IPS-18a (cell line): ENCODE measurements around the gene CNOT6.
"Not testable (repeated sequence)": the region's sequence is repeated elsewhere in the genome, so short reads cannot be mapped to it uniquely, and the experiment has no call there.

Source experiments
- H3K27ac ChIP-seq: one replicate; pipeline ENCODE4 v1.5.1; 2013; ENCODE audit warnings: low read length
- H3K27me3 ChIP-seq: one replicate; pipeline ENCODE4 v1.6.1; 2013; ENCODE audit warnings: mild to moderate bottlenecking, low read length; ENCODE audit not compliant: control insufficient read depth, insufficient read depth
- H3K36me3 ChIP-seq: one replicate; pipeline ENCODE4 v1.6.1; 2013; ENCODE audit warnings: low read depth, low read length; ENCODE audit not compliant: control insufficient read depth
- H3K4me1 ChIP-seq: one replicate; pipeline ENCODE4 v1.6.1; 2013; ENCODE audit warnings: low read depth, low read length; ENCODE audit not compliant: control insufficient read depth
- H3K4me3 ChIP-seq: one replicate; pipeline ENCODE4 v1.5.1; 2013; ENCODE audit warnings: low read length
- H3K9ac ChIP-seq: one replicate; pipeline ENCODE4 v1.6.1; 2013; ENCODE audit warnings: mild to moderate bottlenecking, low read length, moderate library complexity
- H3K9me3 ChIP-seq: one replicate; pipeline ENCODE4 v1.6.1; 2013; ENCODE audit warnings: low read depth, low read length; ENCODE audit not compliant: control insufficient read depth

Gene CNOT6

DNA sequence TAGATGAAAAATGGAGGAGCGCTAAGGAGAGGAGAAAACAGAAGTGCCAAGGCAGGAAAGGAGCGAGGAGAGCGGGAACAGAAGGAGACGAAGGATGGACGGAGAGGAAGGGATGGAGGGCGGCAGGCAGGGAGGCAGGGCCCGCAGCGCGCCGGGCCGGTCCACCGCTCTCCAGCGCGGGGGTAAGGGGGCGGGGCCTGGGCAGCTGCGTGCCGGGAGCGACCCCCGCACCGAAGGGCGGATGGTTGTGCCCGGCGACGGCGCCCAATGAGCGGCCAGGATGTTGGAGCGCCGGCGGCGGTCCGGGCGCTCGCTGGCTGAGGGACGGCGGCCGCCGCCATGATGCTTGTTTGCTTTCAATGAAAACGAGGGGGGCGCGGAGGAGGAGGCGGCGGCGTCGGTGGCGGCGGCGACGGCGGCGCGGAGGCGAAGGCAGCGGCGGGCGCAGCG lies at the start of gene CNOT6:
Gene CNOT6 (plus strand): TSS at position 320 of the 450 bp plus-strand sequence. CDS start 34,898 bp downstream, outside the sequence.
- H3K9ac ChIP-seq = peak within 1 kb of the TSS; percentile 80
- peak within 1 kb of the TSS; percentile 92 for H3K4me3 ChIP-seq
- no peak within 1 kb of the TSS for H3K27ac ChIP-seq

GRCh38 chr5:180454752-180455151 lies 39.4 kb upstream of the CNOT6 start:
- no peak overlapping the region for H3K4me3 ChIP-seq

More for the DNA sequence above, at the start of gene CNOT6:
- Histone ChIP-seq H3K36me3 (peaks cover 15% of the 10 kb centered on the region), H3K27me3 (no peaks in the 10 kb centered on the region), H3K9me3 (no peaks in the 10 kb centered on the region), H3K4me1 (peaks cover 13% of the 10 kb centered on the region)

GRCh38 chr5:180455872-180456271 lies 38.3 kb upstream of the CNOT6 start:
- Histone ChIP-seq H3K4me3 (no peak overlapping the region), H3K27ac (no peak overlapping the region), H3K9ac (no peak overlapping the region), H3K27me3 (no peaks in the 10 kb centered on the region), H3K4me1 (no peaks in the 10 kb centered on the region), H3K36me3 (no peaks in the 10 kb centered on the region), H3K9me3 (peaks cover 2% of the 10 kb centered on the region)

More at GRCh38 chr5:180454752-180455151, 39.4 kb upstream of the CNOT6 start:
- H3K9me3 ChIP-seq = peaks cover 2% of the 10 kb centered on the region
- H3K9ac ChIP-seq = no peak overlapping the region
- H3K4me1 ChIP-seq = no peaks in the 10 kb centered on the region
- no peak overlapping the region for H3K27ac ChIP-seq
- no peaks in the 10 kb centered on the region for H3K36me3 ChIP-seq
- H3K27me3 ChIP-seq = no peaks in the 10 kb centered on the region

DNA sequence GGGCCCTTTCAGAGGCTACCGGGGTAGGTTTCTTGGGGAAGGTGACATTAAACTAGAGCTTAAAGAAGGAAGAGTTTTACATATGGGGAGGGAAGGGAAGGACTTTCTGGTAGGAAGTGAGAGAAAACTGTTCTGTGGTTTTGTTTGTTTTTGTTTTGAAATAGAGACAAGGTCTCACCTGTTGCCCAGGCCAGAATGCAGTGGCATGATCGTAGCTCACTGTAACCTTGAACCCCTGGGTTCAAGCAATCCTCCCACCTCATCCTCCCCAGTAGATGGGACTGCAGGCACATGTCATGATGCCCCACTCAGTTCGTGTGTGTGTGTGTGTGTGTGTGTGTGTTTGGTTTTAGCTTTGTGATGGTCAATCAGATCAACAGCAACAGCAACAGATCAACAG lies 37.4 kb upstream of the CNOT6 start:
- Histone ChIP-seq H3K27ac (no peak overlapping the region), H3K4me1 (no peaks in the 10 kb centered on the region), H3K36me3 (no peaks in the 10 kb centered on the region), H3K9ac (no peak overlapping the region), H3K4me3 (no peak overlapping the region), H3K9me3 (peaks cover 2% of the 10 kb centered on the region), H3K27me3 (no peaks in the 10 kb centered on the region)

GRCh38 chr5:180458852-180459673 lies 35.1 kb upstream of the CNOT6 start:
- not testable (repeated sequence) for H3K27me3 ChIP-seq, H3K9me3 ChIP-seq

DNA sequence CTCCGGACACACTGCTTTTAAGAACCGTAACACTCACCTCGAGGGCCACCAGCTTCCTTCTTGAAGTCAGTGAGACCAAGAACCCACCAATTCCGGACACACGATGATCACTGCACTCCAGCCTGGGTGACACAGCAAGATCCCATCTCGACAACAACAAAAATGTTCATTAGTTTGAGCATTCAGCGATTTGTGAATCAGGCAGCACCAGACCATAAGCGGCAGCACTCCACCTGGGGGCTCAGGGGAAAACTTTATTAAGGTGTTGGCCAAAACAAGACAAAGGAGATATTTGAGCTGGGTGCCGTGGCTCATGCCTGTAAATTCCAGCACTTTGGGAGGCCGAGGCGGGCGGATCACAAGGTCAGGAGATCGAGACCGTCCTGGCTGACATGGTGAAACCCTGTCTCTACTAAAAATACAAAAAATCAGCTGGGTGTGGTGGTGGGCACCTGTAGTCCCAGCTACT lies 34.5 kb upstream of the CNOT6 start:
- not testable (repeated sequence) for H3K4me1 ChIP-seq, H3K36me3 ChIP-seq, H3K27ac ChIP-seq, H3K4me3 ChIP-seq, H3K9ac ChIP-seq, H3K27me3 ChIP-seq, H3K9me3 ChIP-seq

More at GRCh38 chr5:180458852-180459673, 35.1 kb upstream of the CNOT6 start:
- not testable (repeated sequence) for H3K9ac ChIP-seq, H3K27ac ChIP-seq, H3K4me1 ChIP-seq, H3K36me3 ChIP-seq, H3K4me3 ChIP-seq

GRCh38 chr5:180460834-180461233 lies 33.3 kb upstream of the CNOT6 start:
- Histone ChIP-seq H3K27me3 (no peaks in the 10 kb centered on the region), H3K27ac (no peak overlapping the region), H3K9me3 (peaks cover 2% of the 10 kb centered on the region), H3K36me3 (no peaks in the 10 kb centered on the region), H3K9ac (no peak overlapping the region), H3K4me3 (no peak overlapping the region), H3K4me1 (no peaks in the 10 kb centered on the region)

DNA sequence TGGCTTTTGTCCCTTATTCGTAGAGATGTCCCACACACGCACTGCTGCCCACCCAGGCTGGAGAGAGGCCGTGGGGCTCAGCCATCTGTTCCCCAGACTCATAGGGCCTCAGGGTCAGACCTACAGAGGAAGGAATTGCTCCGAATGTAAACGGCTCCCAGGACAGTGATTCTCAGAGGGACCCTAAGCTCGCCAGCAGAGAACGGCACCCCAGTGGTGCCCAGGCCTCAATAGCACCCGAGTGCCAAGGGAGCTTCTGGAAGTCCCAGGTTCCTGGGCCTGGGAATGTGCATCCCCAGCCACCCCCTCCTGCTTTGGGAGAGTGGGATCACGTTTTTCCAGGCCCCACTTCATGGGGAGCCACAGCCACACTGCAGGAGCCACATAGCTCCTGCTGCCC lies 32.9 kb upstream of the CNOT6 start:
- H3K27ac ChIP-seq = no peak overlapping the region
- H3K4me3 ChIP-seq = no peak overlapping the region
- H3K9me3 ChIP-seq = peaks cover 2% of the 10 kb centered on the region
- no peak overlapping the region for H3K9ac ChIP-seq
- H3K36me3 ChIP-seq = no peaks in the 10 kb centered on the region
- H3K4me1 ChIP-seq = no peaks in the 10 kb centered on the region
- H3K27me3 ChIP-seq = no peaks in the 10 kb centered on the region

DNA sequence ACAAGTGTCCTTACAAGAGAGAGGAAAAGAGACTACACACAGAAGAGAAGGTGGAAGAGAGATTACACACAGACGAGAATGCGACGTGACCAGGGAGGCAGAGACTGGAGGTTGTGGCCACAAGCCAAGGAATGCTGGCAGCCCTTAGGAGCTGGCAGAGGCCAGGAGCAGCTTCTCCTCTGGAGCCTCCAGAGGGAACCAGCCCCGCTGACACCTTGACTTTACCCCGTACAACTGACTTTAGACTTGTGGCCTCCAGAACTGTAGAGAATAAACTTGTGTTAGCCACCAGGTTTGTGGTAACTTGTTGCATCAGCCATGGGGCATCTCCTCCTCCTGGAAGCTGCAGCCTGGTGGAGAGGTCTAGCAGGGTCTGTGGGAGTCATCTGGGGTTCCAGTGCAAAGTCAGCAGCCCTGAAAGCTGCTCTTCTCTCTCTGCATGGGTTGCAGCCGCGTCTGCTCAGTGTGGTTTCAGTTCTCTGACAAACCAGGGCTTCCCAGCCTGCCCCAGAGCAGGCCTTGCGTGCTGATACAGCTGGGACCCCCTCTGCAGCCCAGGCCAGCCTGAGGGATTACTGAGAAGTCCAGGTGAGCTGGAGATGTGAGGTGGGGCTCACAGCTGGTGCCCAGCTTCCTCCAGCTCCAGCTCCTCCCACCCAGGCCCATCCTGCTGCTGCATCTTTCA lies 30.8 kb upstream of the CNOT6 start:
- Histone ChIP-seq H3K4me3 (no peak overlapping the region), H3K9ac (no peak overlapping the region), H3K9me3 (peaks cover 2% of the 10 kb centered on the region), H3K27ac (no peak overlapping the region), H3K27me3 (no peaks in the 10 kb centered on the region), H3K4me1 (no peaks in the 10 kb centered on the region), H3K36me3 (no peaks in the 10 kb centered on the region)

DNA sequence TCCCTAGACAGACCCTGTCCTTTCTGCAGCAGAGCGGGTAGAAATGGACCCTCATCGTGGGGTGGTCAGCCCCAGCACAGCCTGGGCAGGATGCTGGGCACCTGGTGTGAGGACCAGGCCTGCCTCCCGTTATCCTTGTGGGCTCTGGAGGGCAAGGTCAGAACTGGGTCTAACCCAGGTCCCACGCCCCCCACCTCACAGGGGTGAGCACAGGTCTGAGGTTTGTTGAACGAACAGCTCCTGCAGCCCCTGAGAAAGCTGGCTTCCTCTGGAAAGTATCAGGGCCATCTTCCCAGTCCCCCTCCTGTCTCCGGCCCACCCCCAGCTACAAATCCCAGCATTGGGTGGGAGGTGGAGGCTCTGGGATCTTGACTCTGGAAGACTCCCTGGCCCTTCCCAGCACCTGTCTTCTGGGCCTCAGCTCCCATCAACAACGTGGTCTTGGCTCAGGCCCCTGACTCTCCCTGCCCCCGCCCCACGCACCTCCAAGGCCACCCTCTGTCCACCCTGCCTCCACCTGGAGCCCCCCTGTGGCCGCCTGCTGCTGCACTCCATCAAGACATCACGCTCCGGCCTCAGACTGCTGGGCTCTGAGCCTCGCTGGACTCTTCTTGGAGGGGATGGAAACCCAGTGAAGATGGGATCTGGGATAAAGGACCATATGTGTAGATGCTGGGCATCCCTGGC lies 30.1 kb upstream of the CNOT6 start:
- Histone ChIP-seq H3K36me3 (no peaks in the 10 kb centered on the region), H3K27ac (no peak overlapping the region), H3K27me3 (no peaks in the 10 kb centered on the region)

DNA sequence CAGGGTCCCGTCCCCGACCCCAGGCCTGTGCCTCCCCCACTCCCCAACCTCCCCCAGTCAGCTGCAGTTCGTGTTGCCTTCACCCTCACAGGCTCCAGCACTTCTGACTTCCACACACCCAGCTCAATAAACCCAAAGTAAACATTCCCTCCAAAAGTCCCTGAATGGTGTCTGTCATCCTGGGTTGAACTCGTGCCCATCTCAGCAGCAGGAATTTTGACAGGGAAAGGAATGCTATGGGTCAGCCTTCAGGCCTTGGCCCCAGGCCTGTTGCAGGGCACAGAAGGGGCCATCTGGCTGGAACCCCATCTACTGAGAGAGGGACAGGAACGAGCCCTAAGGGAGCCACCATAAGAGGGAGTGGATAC lies 29.6 kb upstream of the CNOT6 start:
- Histone ChIP-seq H3K4me3 (no peak overlapping the region), H3K27me3 (no peaks in the 10 kb centered on the region), H3K9me3 (peaks cover 2% of the 10 kb centered on the region), H3K27ac (no peak overlapping the region), H3K36me3 (no peaks in the 10 kb centered on the region), H3K9ac (no peak overlapping the region), H3K4me1 (no peaks in the 10 kb centered on the region)

More for the DNA sequence above, 30.1 kb upstream of the CNOT6 start:
- Histone ChIP-seq H3K9me3 (peaks cover 2% of the 10 kb centered on the region), H3K4me3 (no peak overlapping the region), H3K9ac (no peak overlapping the region), H3K4me1 (no peaks in the 10 kb centered on the region)
